Measurements from ENCODE around the gene TPD52L1. TPM values are rescaled to one million over a fixed set of nuclear protein-coding genes. Genes with fewer than 3 reads are reported as not detected.
A peak's percentile ranks its signal among the peaks of the same experiment; 100 is the strongest.
"Not testable (repeated sequence)": the region's sequence is repeated elsewhere in the genome, so short reads cannot be mapped to it uniquely, and the experiment has no call there.

TPD52L1 gene, protein sequence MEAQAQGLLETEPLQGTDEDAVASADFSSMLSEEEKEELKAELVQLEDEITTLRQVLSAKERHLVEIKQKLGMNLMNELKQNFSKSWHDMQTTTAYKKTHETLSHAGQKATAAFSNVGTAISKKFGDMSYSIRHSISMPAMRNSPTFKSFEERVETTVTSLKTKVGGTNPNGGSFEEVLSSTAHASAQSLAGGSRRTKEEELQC
- 16.8 and 17.4 TPM in 2 replicates for total RNA-seq (2014; rRNA removed; shearing (Covaris generic))

DNA sequence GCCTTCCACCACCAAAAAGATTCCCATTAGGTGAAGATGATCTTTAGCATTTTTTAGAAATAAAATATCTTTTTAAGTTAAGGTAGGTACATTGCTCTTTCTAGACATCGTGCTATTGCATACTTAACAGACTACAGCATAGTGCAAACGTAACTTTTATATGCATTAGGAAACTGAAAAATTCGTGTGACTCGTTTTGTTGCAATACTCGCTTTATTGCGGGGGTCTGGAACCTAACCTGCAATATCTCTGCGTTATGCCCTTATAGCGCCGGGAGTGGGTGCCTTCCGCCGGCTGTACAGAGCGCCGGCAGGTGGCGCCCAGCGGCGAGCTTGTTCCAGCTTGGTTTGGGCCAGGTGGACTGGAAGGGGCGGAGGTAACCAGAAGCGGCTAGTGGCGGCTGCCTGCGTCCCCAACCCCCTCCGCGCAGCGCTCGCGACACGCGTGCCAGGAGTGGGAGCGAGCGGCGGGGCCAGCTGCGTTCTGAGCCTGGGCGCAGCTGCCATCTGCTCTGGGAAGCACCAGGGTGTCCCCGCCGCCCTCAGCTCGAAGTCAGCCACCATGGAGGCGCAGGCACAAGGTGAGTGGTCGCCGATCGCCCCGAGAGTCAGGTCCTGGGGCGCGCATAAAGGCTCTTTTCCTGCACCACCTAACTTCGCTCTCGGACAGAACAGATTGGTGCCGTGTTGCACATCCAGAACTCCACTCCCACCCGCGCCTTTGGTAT is at the start of gene TPD52L1:
TSS of gene TPD52L1 (plus strand) at position 383 of the 727 bp plus-strand sequence. CDS start at position 562, 179 bp downstream.
- DNase-seq (ENCODE audit: low read depth): peak; percentile 62

DNA sequence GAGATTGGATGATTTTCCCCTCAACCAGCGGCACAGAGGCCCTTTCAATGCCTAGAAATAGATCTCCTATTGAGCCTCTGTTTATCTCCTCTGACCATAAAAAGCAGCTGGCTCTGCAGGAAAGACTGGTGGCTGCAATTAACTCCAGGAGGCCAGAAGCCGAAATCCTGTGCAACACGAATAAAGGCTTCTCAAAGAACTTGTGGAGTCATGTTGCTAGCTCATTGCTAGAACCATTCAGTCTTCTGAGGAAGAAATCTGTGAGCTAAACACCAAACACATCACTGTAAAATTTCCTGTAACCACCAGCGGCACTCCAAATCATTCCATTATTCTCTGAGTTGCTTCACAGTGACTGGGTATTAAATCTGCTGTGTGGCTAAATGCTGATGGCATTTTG is 49.1 kb upstream of the TPD52L1 start:
- peak; percentile 63 for DNase-seq (ENCODE audit: low read depth)

DNA sequence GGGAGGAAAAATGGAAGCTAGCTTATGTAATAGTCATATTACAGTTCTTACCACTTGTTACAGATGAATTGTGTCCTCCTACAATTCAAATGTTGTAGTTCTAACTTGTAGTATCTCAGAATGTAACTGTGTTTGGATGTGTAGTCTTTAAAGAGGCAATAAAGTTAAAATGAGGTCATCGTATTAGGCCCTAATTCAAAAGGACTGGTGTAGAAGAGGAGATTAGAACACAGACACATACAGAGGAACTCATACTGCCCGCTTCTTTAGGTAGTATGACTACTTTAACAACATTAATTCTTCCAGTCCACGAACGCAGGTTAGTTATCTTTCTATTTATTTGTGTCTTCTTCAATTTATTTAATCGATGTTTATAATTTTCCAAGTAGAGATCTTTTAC is 46.5 kb upstream of the TPD52L1 start:
- no peak for DNase-seq (ENCODE audit: low read depth)

DNA sequence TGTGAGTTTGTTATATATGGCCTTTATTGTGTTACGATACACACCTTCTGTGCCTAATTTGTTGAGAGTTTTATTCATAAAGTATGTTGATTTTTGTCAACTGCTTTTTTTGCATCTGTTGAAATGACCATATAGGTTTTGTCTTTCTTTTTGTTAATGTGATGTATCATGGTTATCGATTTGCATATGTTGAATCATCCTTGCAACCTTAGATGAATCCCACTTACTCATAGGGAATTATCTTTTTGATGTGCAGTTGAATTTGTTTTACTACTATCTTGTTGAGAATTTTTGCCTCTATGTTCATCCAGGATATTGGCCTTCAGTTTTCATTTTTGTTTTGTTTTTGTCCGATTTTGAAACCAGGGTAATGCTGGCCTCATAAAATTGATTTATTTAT is 45.7 kb upstream of the TPD52L1 start:
- peak; percentile 39 for DNase-seq (ENCODE audit: low read depth)

DNA sequence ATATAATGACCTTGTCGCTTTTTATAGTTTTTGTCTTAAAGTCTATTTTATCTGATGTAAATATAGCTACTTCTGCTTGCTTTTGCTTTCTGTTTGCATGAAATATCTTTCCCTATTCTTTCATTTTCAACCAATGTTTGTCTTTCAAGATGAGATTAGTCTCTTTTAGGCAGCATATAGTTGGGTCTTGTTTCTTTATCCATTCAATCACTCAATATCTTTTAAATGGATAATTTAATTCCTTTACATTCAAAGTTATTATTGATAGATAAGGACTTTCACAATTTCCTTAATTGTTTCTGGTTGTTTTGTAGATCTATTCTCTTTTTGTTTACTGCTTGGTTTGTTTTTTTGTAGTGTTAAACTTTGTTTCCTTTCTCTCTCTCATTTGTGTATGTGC is 43.5 kb upstream of the TPD52L1 start:
- DNase-seq (ENCODE audit: low read depth): no peak

DNA sequence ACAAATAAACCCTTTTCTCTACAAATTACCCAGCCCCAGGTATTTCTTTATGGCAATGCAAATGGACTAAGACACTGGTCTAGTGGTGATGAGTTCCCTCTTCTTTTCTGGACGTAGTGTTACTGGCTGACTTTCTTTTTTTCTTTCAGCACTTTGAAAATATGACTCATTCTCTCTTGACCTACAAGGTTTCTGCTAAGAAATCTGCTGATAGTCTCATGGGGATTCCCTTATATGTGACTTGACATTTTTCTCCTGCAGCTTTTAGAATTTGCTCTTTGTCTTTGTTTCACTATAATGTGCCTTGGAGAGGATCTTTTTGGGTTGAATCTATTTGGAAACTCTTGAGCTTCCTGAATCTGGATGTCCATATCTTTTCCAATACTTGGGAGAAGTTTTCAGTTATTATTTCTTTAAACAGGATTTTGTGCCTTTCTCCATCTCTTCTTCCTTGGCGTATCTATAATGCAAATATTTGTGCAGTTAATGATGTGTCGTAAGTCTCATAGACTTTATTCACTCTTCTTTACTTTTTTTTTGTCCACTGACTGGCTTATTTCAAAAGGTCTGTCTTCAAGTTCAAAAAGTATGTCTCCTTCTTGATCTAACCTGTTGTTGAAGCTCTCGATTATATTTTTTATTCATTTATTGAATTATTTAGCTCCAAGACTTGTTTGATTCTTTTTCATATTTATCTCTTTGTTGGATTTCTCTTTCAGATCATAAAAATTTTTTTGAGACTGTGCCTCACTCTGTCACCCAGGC is 42.2 kb upstream of the TPD52L1 start:
- DNase-seq (ENCODE audit: low read depth): no peak

DNA sequence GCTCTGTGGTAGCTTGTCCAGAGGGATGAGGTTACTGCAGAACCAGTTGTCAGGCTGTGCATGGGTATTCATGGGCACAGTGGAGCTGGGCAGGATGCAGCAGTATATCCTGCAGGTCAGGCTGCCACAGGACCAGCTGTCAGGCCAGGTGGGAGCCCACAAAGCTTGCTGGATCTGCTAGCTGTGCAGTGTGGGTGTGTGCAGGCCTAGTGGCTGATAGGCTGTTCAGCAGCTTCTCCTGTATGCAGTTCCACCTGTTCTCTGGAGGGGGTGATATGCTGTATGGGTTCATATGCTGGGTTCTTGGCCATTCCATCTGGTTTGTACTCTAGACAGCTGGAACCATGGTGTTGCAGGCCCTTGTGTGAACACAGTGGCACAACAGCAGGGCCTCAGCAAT is 40.6 kb upstream of the TPD52L1 start:
- no peak for DNase-seq (ENCODE audit: low read depth)

DNA sequence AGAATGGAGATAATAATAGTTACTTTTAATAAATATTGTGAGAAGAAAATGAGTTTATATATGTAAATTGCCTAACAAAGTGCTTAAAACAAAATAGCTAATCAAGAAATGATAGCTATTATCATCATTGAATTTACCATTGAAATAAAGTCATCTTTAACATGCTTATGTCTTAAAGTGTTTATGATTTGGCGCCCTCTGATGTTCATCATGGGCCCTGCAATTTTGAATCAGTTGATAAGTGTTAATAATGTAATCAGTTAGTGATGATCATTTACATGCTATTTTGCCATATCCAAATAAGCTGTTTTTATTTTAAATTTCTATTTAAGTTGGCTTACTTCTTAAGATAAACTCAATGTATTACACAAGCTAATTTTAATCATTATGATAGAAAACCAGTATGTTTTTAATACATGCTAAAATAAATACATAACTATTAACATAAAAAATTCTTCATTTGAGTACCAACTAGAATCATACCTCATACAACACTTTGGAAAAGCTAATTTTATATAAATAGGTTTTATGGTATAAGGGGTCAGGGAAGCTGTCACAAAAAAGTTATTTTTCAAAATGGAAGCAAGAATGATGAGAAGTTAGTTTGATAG is 39.2 kb upstream of the TPD52L1 start:
- peak; percentile 52 for DNase-seq (ENCODE audit: low read depth)

DNA sequence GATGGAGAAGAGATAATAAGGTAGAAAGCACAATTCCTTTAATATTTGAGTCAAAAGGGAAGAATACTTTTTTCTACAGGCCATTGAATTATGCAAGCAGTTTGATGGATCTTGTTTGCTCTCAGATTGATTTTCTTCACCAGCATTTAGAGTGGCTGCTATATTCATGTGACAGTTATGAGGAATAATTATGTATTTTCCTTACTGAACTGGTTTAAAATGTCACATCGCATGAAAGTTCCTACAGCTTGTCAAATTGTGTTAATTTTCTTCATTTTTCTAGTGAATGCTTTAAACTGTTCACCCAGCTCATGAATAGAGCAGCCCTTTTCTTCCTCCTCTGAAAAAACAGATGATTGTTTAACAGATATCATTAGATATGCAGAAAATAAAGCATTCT is 37.4 kb upstream of the TPD52L1 start:
- no peak for DNase-seq (ENCODE audit: low read depth)

DNA sequence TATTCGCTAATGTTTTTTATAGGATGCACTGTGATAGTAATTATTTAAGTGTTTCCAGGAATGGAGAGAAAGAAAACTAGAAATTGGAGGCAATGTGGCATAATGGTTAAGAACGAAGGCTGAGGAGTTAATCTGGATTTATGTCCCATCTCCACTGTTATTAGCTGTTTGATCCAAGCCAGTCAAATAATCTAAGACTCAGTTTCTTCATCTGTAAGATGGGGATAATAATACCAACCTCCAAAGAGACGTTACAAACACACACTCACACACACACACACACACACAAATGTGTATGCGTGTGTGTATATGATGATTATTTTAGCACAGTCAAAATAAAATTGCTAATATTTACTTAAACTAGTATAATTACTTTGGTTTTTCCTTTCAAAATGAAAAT is 36.9 kb upstream of the TPD52L1 start:
- no peak for DNase-seq (ENCODE audit: low read depth)

DNA sequence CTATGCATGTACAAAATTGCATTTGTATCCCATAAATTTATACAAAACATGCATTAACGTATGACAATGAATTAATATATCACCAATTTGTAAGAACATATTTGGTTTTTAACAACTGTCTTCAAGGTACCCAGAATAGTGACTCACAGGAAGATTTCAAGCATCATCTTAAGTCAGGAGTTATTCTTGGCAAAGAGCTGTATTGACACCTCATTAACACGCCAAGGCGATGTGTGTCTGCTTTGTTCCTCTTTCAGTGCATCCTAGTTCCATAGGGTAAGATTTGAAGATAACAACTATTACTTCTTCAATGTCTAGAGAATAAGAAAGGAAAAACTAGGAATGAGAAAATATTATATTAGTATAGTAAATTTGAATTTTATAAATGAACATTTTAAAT is 35.8 kb upstream of the TPD52L1 start:
- no peak for DNase-seq (ENCODE audit: low read depth)

DNA sequence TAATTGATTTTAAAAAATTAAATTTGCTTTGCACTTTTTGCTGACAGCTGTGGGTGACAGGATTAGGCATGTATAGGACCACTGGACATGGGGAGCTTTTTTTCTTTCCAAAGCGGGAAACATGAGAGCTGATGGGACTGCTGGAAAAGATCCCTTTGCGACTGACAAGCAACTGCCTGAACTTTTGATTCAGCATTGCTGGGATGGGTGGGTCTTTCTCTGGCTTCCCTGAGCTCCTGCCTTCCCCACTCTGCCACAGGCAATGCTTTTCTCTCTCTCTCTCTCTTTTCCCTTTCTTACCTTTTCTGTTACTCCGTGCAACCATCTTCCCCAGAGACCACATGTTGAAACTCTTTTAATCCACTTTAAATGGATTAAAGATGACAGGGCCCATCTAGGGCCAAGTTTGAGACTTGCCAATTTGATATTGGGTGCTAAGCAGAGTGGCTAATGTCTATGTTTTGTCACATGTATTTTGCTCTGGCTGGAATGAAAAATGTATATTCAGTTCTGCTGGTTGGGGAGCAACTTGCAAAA is 33.5 kb upstream of the TPD52L1 start:
- no peak for DNase-seq (ENCODE audit: low read depth)

DNA sequence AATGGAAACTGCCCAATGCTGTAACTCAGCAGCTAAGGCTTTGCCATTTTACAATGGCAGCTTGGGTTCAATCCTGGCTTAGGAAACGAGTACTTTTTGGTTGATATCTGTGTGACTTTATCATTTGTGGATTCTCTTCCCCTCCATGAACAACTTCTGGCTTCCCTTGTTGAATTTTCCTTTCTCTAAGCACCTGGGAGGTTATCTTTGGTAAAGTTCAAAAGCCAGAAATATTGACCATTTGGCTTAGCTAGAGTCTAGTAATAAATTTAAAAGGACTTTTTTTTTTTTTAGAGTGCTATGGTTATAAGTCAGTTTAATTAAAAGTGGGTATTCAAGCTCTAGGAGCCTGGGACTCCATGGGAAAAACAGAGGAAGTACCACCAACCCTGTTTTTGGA is 31.7 kb upstream of the TPD52L1 start:
- DNase-seq (ENCODE audit: low read depth): no peak

DNA sequence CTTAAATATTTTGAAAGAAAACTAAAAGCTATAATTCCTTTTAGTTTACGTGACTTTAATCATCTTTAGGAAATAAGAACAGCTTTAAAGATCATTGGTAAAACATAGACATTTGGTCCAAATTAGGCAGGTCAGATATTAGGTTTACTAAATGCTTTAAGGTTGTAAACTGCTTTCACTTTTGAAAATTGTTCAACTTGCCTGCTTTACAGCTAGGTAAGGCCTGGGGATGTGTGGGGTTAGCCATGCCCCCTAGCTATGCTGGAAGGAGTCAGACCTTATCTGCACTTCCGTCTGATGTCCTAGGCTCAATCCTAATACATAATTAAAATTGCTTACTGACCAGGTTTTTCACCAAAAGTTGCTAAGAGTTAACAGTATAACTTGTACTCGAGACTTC is 30.5 kb upstream of the TPD52L1 start:
- no peak for DNase-seq (ENCODE audit: low read depth)

DNA sequence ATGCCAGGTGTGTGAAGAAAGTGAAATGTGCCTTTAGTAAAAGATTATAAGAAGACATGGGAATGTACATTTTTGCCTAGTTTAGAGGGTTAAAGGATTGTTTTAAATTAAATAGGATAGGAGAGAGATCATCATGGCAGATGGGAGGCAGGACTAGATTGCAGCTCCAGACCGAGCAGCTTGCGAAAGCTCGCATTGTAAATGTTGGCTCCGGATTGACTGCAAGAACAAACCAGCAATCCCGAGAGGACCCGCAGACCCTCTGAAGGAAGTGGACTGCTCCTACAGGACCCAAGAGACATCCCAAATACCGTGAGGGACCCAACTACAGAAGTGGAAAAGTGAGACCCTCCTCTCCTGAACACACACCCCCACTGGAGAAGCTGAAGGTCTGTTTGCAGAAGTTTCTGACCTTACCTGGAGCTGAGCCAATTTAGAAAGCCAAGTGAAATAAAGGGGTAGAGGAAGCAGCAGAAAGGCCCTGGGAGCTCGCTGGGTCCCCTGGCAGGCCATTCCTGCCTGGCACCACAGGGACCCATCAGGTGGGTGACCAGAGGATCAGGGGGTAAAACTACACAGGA is 30.0 kb upstream of the TPD52L1 start:
- DNase-seq (ENCODE audit: low read depth): no peak

DNA sequence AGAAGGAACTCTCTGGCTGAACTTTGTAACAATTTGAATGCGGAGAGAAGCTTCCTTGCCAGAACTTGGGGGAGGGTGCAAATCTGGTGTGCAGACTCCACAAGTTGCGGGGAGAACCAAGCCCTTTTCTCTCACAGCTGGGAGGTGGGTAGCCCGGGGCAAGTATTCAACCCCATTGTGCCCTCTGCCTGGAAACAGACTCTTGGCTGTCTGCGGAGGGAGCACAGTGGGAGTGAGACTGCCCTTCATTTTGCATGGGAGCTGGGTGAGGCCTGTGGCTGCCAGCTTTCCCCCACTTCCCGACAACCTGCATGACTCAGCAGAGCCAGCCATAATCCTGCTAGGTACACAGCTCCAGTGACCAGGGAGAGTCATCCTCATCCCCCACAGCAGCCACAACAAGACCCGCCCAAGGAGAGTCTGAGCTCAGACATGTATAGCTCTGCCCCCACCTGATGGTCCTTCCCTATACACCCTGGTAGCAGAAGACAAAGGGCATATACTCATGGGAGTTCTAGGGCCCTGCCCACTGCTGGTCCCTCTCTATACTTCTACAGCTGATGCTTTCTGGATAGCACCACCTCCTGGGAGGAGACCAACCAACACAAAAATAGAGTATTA is 29.4 kb upstream of the TPD52L1 start:
- DNase-seq (ENCODE audit: low read depth): peak; percentile 79

DNA sequence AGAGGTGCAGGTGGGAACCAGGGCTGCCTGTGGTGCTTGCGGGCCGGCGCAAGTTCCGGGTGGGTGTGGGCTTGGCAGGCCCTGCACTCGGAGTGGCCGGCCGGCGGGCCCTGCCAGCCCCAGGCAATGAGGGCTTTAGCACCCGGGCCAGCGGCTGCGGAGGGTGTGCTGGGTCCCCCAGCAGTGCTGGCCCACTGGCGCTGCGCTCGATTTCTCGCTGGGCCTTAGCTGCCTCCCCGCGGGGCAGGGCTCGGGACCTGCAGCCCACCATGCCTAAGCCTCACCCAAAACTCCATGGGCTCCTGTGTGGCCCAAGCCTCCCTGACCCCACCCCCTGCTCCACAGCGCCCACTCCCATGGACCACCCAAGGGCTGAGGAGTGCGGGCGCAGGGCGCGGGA is 27.7 kb upstream of the TPD52L1 start:
- not testable (repeated sequence) for DNase-seq (ENCODE audit: low read depth)

DNA sequence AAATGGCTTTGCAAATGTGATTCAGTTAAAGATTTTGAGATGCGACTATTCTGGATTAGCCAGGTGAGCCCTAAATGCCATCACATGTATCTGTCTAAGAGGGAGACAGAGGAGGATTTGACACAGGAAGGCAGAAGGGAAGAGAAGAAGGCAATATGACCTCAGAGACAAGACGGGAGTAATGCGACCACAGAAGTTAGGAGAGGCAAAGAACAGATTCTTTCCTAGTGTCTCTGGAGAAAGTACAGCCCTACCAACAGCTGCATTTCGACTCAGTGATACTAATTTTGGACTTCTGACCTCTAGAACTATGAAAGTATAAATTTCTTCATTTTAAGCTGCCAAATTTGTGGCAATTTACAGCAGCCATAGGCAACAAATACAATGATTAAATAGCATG is 24.2 kb upstream of the TPD52L1 start:
- DNase-seq (ENCODE audit: low read depth): no peak

DNA sequence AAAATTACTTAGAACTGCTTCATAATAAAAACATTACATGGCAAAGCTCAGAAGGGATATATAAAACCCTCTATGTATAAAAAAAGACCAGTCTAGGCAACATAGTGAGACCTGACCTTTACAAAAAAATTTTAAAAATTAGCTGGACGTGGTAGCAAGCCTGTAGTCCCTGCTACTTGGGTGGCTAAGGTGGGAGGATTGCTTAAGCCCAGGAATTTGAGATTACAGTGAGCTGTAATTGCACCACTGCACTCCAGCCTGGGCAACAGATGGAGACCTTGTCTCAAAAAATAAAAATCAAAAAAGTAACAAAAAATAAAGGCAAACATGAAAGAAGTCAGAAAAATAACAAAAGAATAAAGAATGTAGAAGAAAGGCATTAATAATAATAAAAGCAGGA is 21.5 kb upstream of the TPD52L1 start:
- no peak for DNase-seq (ENCODE audit: low read depth)

DNA sequence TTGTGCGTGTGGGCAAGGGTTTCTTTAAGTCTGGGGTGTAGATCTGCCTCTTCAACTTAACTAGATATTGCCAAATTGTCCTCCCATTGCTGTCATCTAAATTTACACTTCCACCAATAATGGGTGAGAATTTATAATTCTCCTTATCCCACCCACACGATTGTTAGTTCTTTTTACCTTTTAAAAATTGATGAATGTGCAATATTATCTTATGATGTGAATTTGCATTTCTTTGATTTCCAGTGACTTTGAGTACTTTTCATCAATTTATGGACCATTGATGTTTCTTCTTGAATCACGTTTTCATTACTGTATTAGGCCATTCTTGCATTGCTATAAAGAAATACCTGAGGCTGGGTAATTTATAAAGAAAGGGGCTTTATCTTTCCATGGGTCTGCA is 17.2 kb upstream of the TPD52L1 start:
- DNase-seq (ENCODE audit: low read depth): no peak

DNA sequence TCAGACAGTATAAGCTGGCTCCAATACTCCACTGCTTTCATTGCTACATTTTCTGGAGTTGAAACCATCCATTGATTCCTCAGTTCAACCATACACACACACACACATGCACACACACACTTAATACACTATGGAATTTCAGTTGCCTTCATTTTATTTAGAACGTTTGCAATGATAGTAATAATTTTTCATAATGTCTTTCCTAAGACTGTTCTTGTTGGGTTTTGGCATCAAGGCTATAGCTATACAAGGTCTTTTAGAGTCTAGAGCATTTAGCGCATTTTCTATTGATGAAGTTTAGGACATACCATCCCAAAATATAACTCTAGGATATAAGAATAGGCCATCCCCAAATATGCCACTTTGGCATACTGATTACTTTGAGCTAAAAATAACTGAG is 15.5 kb upstream of the TPD52L1 start:
- no peak for DNase-seq (ENCODE audit: low read depth)

All from RPMI7951 (cell line).